Endometrium (tissue), 2 donors: ENCODE measurements around the gene COMT.

ENCODE experiments used
- FAIRE-seq: peaks from 2 replicates; lab custom pipeline; 2012; peaks lifted over from hg19 to GRCh38; lab: Jason Lieb, UNC
- donor health status: control.
- donor health status: control.

Gene COMT

GRCh38 chr22:19982991-19983578 lies 41.5 kb downstream of the COMT start:
- FAIRE-seq = no peak

- FAIRE-seq = no peak
These were observed 42.2 kb downstream of the COMT start for GRCh38 chr22:19983741-19984140.

GRCh38 chr22:19984201-19984753 lies 42.7 kb downstream of the COMT start:
- FAIRE-seq = no peak

GRCh38 chr22:19984851-19985811 lies 43.6 kb downstream of the COMT start:
- no peak for FAIRE-seq

- FAIRE-seq = no peak
These were observed 44.4 kb downstream of the COMT start for GRCh38 chr22:19986011-19986409.

GRCh38 chr22:19986410-19987341 lies 45.1 kb downstream of the COMT start:
- FAIRE-seq = no peak

- FAIRE-seq = no peak
These were observed 46.1 kb downstream of the COMT start for GRCh38 chr22:19987394-19988306.

GRCh38 chr22:19988331-19988808 lies 46.8 kb downstream of the COMT start:
- FAIRE-seq = no peak

- FAIRE-seq = no peak
These were observed 47.6 kb downstream of the COMT start for GRCh38 chr22:19988965-19989724.

- no peak for FAIRE-seq
These were observed 48.1 kb downstream of the COMT start for GRCh38 chr22:19989725-19990067.

- no peak for FAIRE-seq
These were observed 48.6 kb downstream of the COMT start for GRCh38 chr22:19990188-19990587.

- no peak for FAIRE-seq
These were observed 49.2 kb downstream of the COMT start for GRCh38 chr22:19990609-19991394.

GRCh38 chr22:19991395-19991644 lies 49.7 kb downstream of the COMT start:
- no peak for FAIRE-seq

- FAIRE-seq = no peak
These were observed 50.3 kb downstream of the COMT start for GRCh38 chr22:19991645-19992451.

- no peak for FAIRE-seq
These were observed 50.9 kb downstream of the COMT start for GRCh38 chr22:19992481-19992911.

GRCh38 chr22:19992921-19993355 lies 51.4 kb downstream of the COMT start:
- no peak for FAIRE-seq

GRCh38 chr22:19993926-19994325 lies 52.4 kb downstream of the COMT start:
- no peak for FAIRE-seq

GRCh38 chr22:19994851-19995610 lies 53.5 kb downstream of the COMT start:
- FAIRE-seq = no peak
